IPS DF 6.9 (cell line): ENCODE data around the gene TAS2R16.

Experiments
- DNase-seq: peaks from one replicate; pipeline ENCODE4 v3.0.0-alpha.2; 2013; ENCODE audit warnings: low read depth, low spot score
- H3K27ac ChIP-seq: one replicate; pipeline ENCODE4 v1.5.1; 2013; ENCODE audit warnings: low read length, control low read depth
- H3K27me3 ChIP-seq: 2 replicates; pipeline ENCODE4 v1.6.1; 2013; ENCODE audit warnings: mild to moderate bottlenecking, low read length; ENCODE audit not compliant: control insufficient read depth, insufficient read depth
- H3K36me3 ChIP-seq: 2 replicates; pipeline ENCODE4 v1.6.1; 2013; ENCODE audit warnings: low read length; ENCODE audit not compliant: control insufficient read depth, insufficient read depth
- H3K4me1 ChIP-seq: 2 replicates; pipeline ENCODE4 v1.6.1; 2013; ENCODE audit warnings: low read length; ENCODE audit not compliant: control insufficient read depth, insufficient read depth
- H3K4me3 ChIP-seq: 2 replicates; pipeline ENCODE4 v1.5.1; 2013; ENCODE audit warnings: mild to moderate bottlenecking, low read length
- H3K9me3 ChIP-seq: 2 replicates; pipeline ENCODE4 v1.6.1; 2013; ENCODE audit warnings: low read length, inconsistent platforms; ENCODE audit not compliant: control insufficient read depth, insufficient read depth
- WGBS: extraction: QIAGEN DNeasy Blood & Tissue Kit; methylation state at CpG from one replicate; pipeline ENCODE4 v1.1.7; 2013; ENCODE audit warnings: mixed read lengths, missing lambda C conversion rate; ENCODE audit not compliant: insufficient read length, insufficient coverage; 5-methylcytosine and 5-hydroxymethylcytosine counted together

The TAS2R16 gene

GRCh38 chr7:122995600-122995999 is at the start of gene TAS2R16:
TAS2R16 (minus strand) TSS chr7:122995700; CDS start chr7:122995634, 66 bp downstream.
- Histone ChIP-seq H3K27ac (no peak within 1 kb of the TSS), H3K4me3 (no peak within 1 kb of the TSS), H3K27me3 (no peaks in the 10 kb centered on the region), H3K4me1 (no peaks in the 10 kb centered on the region), H3K9me3 (no peaks in the 10 kb centered on the region; the same call in 1 of the 2 replicates), H3K36me3 (no peaks in the 10 kb centered on the region)
- no peak for DNase-seq

GRCh38 chr7:123043642-123044041 is 48.1 kb upstream of the TAS2R16 start:
- no peaks in the 10 kb centered on the region for H3K9me3 ChIP-seq
- H3K27me3 ChIP-seq: no peaks in the 10 kb centered on the region

GRCh38 chr7:123041101-123041500 is 45.6 kb upstream of the TAS2R16 start:
- Histone ChIP-seq H3K4me3 (no peak overlapping the region), H3K4me1 (no peaks in the 10 kb centered on the region), H3K36me3 (no peaks in the 10 kb centered on the region), H3K9me3 (no peaks in the 10 kb centered on the region), H3K27ac (no peak overlapping the region), H3K27me3 (no peaks in the 10 kb centered on the region)
- DNase-seq: no peak
- WGBS: 100% methylated on average over 1 of the region's 1 CpG

More at GRCh38 chr7:123043642-123044041, 48.1 kb upstream of the TAS2R16 start:
- H3K27ac ChIP-seq: no peak overlapping the region
- H3K4me3 ChIP-seq: no peak overlapping the region
- H3K4me1 ChIP-seq: no peaks in the 10 kb centered on the region
- DNase-seq: no peak
- H3K36me3 ChIP-seq: no peaks in the 10 kb centered on the region

- DNase-seq: no peak
- Histone ChIP-seq H3K4me3 (no peak overlapping the region), H3K27ac (no peak overlapping the region), H3K27me3 (no peaks in the 10 kb centered on the region), H3K4me1 (no peaks in the 10 kb centered on the region), H3K36me3 (no peaks in the 10 kb centered on the region), H3K9me3 (no peaks in the 10 kb centered on the region; the same call in 1 of the 2 replicates)
- no CpG with 5 or more reads among the region's 3 CpGs for WGBS
These were observed 43.8 kb upstream of the TAS2R16 start for GRCh38 chr7:123039269-123039668.

GRCh38 chr7:123034106-123034505 is 38.6 kb upstream of the TAS2R16 start:
- Histone ChIP-seq H3K4me1 (no peaks in the 10 kb centered on the region), H3K27ac (no peak overlapping the region), H3K9me3 (no peaks in the 10 kb centered on the region; the same call in 1 of the 2 replicates), H3K36me3 (no peaks in the 10 kb centered on the region), H3K27me3 (no peaks in the 10 kb centered on the region; the same call in 1 of the 2 replicates), H3K4me3 (no peak overlapping the region)
- no CpG with 5 or more reads among the region's 1 CpG for WGBS
- DNase-seq: no peak

- WGBS: no CpG with 5 or more reads among the region's 4 CpGs
- no peak for DNase-seq
- H3K4me3 ChIP-seq: no peak overlapping the region
- no peaks in the 10 kb centered on the region; the same call in 1 of the 2 replicates for H3K9me3 ChIP-seq
- H3K27ac ChIP-seq: no peak overlapping the region
- no peaks in the 10 kb centered on the region; the same call in 1 of the 2 replicates for H3K27me3 ChIP-seq
- H3K36me3 ChIP-seq: no peaks in the 10 kb centered on the region
- no peaks in the 10 kb centered on the region for H3K4me1 ChIP-seq
These were observed 35.1 kb upstream of the TAS2R16 start for GRCh38 chr7:123030631-123031030.

GRCh38 chr7:123028339-123028738 is 32.8 kb upstream of the TAS2R16 start:
- Histone ChIP-seq H3K4me3 (no peak overlapping the region), H3K27me3 (no peaks in the 10 kb centered on the region; the same call in 1 of the 2 replicates), H3K27ac (no peak overlapping the region), H3K4me1 (no peaks in the 10 kb centered on the region), H3K36me3 (no peaks in the 10 kb centered on the region), H3K9me3 (no peaks in the 10 kb centered on the region)
- no CpG with 5 or more reads among the region's 3 CpGs for WGBS
- DNase-seq: no peak

- WGBS: 100% methylated on average over 1 of the region's 2 CpGs
- DNase-seq: no peak
These were observed 30.8 kb upstream of the TAS2R16 start for GRCh38 chr7:123026251-123026650.

GRCh38 chr7:123024989-123025758 is 29.7 kb upstream of the TAS2R16 start:
- Histone ChIP-seq H3K4me1 (no peaks in the 10 kb centered on the region), H3K36me3 (no peaks in the 10 kb centered on the region), H3K27ac (no peak overlapping the region), H3K9me3 (no peaks in the 10 kb centered on the region), H3K4me3 (no peak overlapping the region), H3K27me3 (no peaks in the 10 kb centered on the region)
- WGBS: 100% methylated on average over 1 of the region's 3 CpGs
- no peak for DNase-seq

More at GRCh38 chr7:123026251-123026650, 30.8 kb upstream of the TAS2R16 start:
- no peak overlapping the region for H3K4me3 ChIP-seq
- no peaks in the 10 kb centered on the region for H3K4me1 ChIP-seq
- H3K36me3 ChIP-seq: no peaks in the 10 kb centered on the region
- H3K27me3 ChIP-seq: no peaks in the 10 kb centered on the region; the same call in 1 of the 2 replicates
- H3K27ac ChIP-seq: no peak overlapping the region
- H3K9me3 ChIP-seq: no peaks in the 10 kb centered on the region

- H3K27ac ChIP-seq: no peak overlapping the region
- H3K9me3 ChIP-seq: no peaks in the 10 kb centered on the region
- no peak for DNase-seq
- no peaks in the 10 kb centered on the region for H3K36me3 ChIP-seq
- H3K4me1 ChIP-seq: no peaks in the 10 kb centered on the region
- H3K27me3 ChIP-seq: no peaks in the 10 kb centered on the region
- H3K4me3 ChIP-seq: no peak overlapping the region
These were observed 27.6 kb upstream of the TAS2R16 start for GRCh38 chr7:123023126-123023525.

GRCh38 chr7:123022576-123022975 is 27.1 kb upstream of the TAS2R16 start:
- no peak overlapping the region for H3K27ac ChIP-seq
- no peak overlapping the region for H3K4me3 ChIP-seq
- no peak for DNase-seq
- WGBS: no CpG with 5 or more reads among the region's 1 CpG
- H3K9me3 ChIP-seq: no peaks in the 10 kb centered on the region
- H3K27me3 ChIP-seq: no peaks in the 10 kb centered on the region
- no peaks in the 10 kb centered on the region for H3K36me3 ChIP-seq
- H3K4me1 ChIP-seq: no peaks in the 10 kb centered on the region
